CD4-positive, alpha-beta T cell treated with Interferon gamma for 1 hour (primary cell): ENCODE data around the gene TMEM229B.

Experiments
- DNase-seq: peaks from one replicate; pipeline ENCODE4 v3.0.0-alpha.2; 2020

The TMEM229B gene

GRCh38 chr14:67487937-67488893, at the start of gene TMEM229B:
Gene TMEM229B (minus strand): TSS chr14:67488721. CDS start chr14:67473923, 14,798 bp downstream.
- DNase-seq: peak; percentile 77

- DNase-seq: no peak
Observed at GRCh38 chr14:67537736-67538135, 49.2 kb upstream of the TMEM229B start.

- DNase-seq: no peak
Observed at GRCh38 chr14:67536087-67536486, 47.6 kb upstream of the TMEM229B start.

GRCh38 chr14:67533754-67534085, 45.2 kb upstream of the TMEM229B start:
- no peak for DNase-seq

- peak; percentile 35 for DNase-seq
Observed at GRCh38 chr14:67532998-67533753, 44.7 kb upstream of the TMEM229B start, which contains the start of gene PLEKHH1. Gene PLEKHH1 (plus strand): TSS chr14:67533290. CDS start chr14:67541868, 8,578 bp downstream.

- DNase-seq: no peak
Observed at GRCh38 chr14:67532606-67532997, 44.1 kb upstream of the TMEM229B start.

GRCh38 chr14:67529947-67530935, 41.7 kb upstream of the TMEM229B start:
- DNase-seq: no peak

- DNase-seq: no peak
Observed at GRCh38 chr14:67528276-67528675, 39.8 kb upstream of the TMEM229B start.

GRCh38 chr14:67527756-67528155, 39.2 kb upstream of the TMEM229B start:
- DNase-seq: no peak

- peak; percentile 27 for DNase-seq
Observed at GRCh38 chr14:67526676-67527459, 38.3 kb upstream of the TMEM229B start.

- no peak for DNase-seq
Observed at GRCh38 chr14:67526181-67526580, 37.7 kb upstream of the TMEM229B start.

- no peak for DNase-seq
Observed at GRCh38 chr14:67525389-67525788, 36.9 kb upstream of the TMEM229B start.

- no peak for DNase-seq
Observed at GRCh38 chr14:67524634-67524963, 36.1 kb upstream of the TMEM229B start.

- no peak for DNase-seq
Observed at GRCh38 chr14:67523764-67524633, 35.5 kb upstream of the TMEM229B start.

- no peak for DNase-seq
Observed at GRCh38 chr14:67522270-67522669, 33.7 kb upstream of the TMEM229B start.

GRCh38 chr14:67520482-67520881, 32.0 kb upstream of the TMEM229B start:
- no peak for DNase-seq

- no peak for DNase-seq
Observed at GRCh38 chr14:67519406-67519805, 30.9 kb upstream of the TMEM229B start.

GRCh38 chr14:67517083-67517482, 28.6 kb upstream of the TMEM229B start:
- DNase-seq: no peak

GRCh38 chr14:67516676-67517075, 28.2 kb upstream of the TMEM229B start:
- DNase-seq: no peak

GRCh38 chr14:67515386-67516079, 27.0 kb upstream of the TMEM229B start:
- peak; percentile 12 for DNase-seq
